NCI-H446 (cell line): ENCODE data around the gene COL18A1.
"Not testable (repeated sequence)": the region's sequence is repeated elsewhere in the genome, so short reads cannot be mapped to it uniquely, and the experiment has no call there.

ENCODE experiments used
- DNase-seq, 2 experiments: peaks; one replicate each; lab custom pipeline; 2025; lab: John Stamatoyannopoulos, UW

The COL18A1 gene

GRCh38 chr21:45522381-45522780 lies 117.4 kb downstream of the COL18A1 start:
- DNase-seq = no peak

- DNase-seq = no peak
These were observed 118.0 kb downstream of the COL18A1 start for GRCh38 chr21:45522986-45523385.

- no peak for DNase-seq
These were observed 118.6 kb downstream of the COL18A1 start for GRCh38 chr21:45523411-45524101.

GRCh38 chr21:45524756-45525152 lies 119.8 kb downstream of the COL18A1 start:
- no peak for DNase-seq

- DNase-seq = no peak
These were observed 120.4 kb downstream of the COL18A1 start for GRCh38 chr21:45525153-45525909.

GRCh38 chr21:45525910-45526306 lies 120.9 kb downstream of the COL18A1 start:
- no peak for DNase-seq

- not testable (repeated sequence) for DNase-seq
These were observed 122.4 kb downstream of the COL18A1 start for GRCh38 chr21:45527151-45527999.

- DNase-seq = no peak
These were observed 123.2 kb downstream of the COL18A1 start for GRCh38 chr21:45528028-45528705.

GRCh38 chr21:45528981-45529784 lies 124.2 kb downstream of the COL18A1 start:
- no peak for DNase-seq

- DNase-seq = no peak
These were observed 124.9 kb downstream of the COL18A1 start for GRCh38 chr21:45529785-45530422.

- DNase-seq = no peak
These were observed 125.6 kb downstream of the COL18A1 start for GRCh38 chr21:45530423-45531113.

- not testable (repeated sequence) for DNase-seq
These were observed 126.1 kb downstream of the COL18A1 start for GRCh38 chr21:45531114-45531392.

GRCh38 chr21:45531393-45532215 lies 126.6 kb downstream of the COL18A1 start:
- no peak for DNase-seq

GRCh38 chr21:45532826-45533360 lies 127.9 kb downstream of the COL18A1 start:
- no peak for DNase-seq

- no peak for DNase-seq
These were observed 128.4 kb downstream of the COL18A1 start for GRCh38 chr21:45533361-45533845.

GRCh38 chr21:45533846-45534635 lies 129.1 kb downstream of the COL18A1 start:
- DNase-seq = no peak

GRCh38 chr21:45534636-45535331 lies 129.8 kb downstream of the COL18A1 start:
- DNase-seq = no peak
